ENCODE measurements around the gene DPH3.

- no peak for TF ChIP-seq POLR2A (IDR thresholded peaks at IDR 0.05)
- TF ChIP-seq, protein P1, sequence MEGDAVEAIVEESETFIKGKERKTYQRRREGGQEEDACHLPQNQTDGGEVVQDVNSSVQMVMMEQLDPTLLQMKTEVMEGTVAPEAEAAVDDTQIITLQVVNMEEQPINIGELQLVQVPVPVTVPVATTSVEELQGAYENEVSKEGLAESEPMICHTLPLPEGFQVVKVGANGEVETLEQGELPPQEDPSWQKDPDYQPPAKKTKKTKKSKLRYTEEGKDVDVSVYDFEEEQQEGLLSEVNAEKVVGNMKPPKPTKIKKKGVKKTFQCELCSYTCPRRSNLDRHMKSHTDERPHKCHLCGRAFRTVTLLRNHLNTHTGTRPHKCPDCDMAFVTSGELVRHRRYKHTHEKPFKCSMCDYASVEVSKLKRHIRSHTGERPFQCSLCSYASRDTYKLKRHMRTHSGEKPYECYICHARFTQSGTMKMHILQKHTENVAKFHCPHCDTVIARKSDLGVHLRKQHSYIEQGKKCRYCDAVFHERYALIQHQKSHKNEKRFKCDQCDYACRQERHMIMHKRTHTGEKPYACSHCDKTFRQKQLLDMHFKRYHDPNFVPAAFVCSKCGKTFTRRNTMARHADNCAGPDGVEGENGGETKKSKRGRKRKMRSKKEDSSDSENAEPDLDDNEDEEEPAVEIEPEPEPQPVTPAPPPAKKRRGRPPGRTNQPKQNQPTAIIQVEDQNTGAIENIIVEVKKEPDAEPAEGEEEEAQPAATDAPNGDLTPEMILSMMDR (IDR thresholded peaks at IDR 0.05): no peak
These were observed 21.4 kb upstream of the DPH3 start for GRCh38 chr3:16286161-16286560.
